Measurements from ENCODE around the gene DENND2A. TPM values are rescaled to one million over a fixed set of nuclear protein-coding genes. Genes with fewer than 3 reads are reported as not detected.
A peak's percentile ranks its signal among the peaks of the same experiment; 100 is the strongest.
"Not testable (repeated sequence)": the region's sequence is repeated elsewhere in the genome, so short reads cannot be mapped to it uniquely, and the experiment has no call there.

DENND2A gene, protein sequence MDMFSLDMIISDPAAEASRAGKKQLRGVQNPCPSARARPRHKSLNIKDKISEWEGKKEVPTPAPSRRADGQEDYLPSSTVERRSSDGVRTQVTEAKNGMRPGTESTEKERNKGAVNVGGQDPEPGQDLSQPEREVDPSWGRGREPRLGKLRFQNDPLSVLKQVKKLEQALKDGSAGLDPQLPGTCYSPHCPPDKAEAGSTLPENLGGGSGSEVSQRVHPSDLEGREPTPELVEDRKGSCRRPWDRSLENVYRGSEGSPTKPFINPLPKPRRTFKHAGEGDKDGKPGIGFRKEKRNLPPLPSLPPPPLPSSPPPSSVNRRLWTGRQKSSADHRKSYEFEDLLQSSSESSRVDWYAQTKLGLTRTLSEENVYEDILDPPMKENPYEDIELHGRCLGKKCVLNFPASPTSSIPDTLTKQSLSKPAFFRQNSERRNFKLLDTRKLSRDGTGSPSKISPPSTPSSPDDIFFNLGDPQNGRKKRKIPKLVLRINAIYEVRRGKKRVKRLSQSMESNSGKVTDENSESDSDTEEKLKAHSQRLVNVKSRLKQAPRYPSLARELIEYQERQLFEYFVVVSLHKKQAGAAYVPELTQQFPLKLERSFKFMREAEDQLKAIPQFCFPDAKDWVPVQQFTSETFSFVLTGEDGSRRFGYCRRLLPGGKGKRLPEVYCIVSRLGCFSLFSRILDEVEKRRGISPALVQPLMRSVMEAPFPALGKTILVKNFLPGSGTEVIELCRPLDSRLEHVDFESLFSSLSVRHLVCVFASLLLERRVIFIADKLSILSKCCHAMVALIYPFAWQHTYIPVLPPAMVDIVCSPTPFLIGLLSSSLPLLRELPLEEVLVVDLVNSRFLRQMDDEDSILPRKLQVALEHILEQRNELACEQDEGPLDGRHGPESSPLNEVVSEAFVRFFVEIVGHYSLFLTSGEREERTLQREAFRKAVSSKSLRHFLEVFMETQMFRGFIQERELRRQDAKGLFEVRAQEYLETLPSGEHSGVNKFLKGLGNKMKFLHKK
- 14.9 TPM for total RNA-seq

DNA sequence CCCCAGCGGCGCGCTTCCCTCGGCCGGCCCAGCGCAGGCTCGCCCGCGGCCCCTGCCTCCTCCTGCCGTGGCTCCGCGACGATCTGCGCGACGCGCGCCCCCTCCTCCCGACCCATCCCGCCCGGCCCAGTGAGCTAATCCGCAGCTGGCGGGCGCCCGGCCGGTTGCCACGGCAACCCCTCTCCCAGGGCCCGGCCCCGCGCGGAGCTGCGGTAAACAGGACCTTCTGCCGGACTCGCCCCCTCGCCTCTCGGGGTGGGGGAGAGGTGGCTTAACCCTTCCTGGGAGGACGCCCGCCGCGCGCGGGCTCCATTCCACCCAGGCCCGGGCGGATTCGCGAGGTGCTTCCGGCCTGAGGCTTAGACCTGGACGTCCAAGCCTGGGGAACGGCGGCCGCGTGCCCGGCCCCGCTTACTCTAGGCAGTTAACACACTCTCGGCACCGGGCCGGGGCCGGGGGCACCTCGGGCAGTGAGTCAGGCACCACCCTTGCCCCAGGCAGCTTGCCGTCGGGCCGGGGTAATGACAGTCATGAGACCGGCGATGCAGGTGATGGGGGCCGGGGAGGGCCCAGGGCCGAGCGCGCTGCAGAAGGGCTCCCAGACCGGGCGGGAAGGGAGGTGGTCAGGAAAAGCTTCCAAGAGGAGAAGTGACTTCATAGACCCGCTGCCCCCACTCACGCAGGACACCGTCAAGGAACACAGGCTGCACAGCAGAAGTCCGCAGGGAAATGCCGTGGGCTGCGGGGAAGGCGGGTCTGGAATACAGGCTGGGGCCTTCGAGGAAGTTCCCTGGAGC lies at the start of gene DENND2A:
Gene DENND2A, minus strand, starts transcription at position 87 of the 797 bp plus-strand sequence. CDS start 38,416 bp downstream, outside the sequence.
- no peak for DNase-seq (ENCODE audit: low spot score)

DNA sequence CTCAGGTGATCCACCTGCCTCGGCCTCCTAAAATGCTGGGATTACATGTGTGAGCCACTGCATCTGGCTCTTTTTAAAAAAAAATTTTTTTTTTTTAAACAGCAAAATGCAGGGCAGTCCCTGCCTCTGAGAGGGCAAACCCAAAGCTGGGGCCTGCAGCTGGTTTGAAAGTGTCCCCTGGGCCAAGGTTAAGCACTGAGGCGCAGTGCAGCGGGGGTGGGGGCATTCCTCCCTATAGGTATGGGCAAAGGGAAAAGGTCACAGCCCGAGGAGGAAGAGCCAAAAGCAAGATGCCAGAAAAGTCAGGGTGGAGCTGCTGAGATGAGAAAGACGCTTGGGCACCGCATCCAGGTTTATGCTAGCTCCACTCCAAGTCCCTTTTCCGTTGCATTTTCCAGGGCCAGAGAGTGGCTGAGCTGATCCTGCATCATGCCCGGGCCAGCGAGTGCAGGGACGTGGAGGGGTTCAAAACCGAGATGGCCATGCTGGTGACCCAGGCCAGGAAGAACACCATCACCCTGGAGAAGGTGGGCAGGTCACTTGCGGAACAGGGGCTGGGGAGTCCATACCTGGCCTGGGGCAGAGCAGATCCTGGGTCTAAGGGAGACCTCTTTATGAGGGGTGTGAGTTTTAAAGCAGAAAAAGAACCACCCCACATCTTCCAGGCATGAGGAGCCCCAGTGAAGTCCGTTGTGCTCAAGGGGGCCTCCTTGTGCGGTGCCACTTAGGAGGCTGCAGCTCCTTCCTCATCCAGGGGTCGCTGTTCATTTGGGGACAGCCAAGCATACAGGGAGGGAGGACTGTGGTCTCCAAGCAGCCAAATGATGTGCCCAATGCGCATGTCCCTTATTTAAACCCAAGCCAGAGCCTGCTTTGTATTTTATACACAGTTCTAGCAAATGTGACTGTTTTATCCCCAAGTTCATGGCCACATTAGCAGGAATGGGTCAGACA lies 48.9 kb upstream of the DENND2A start:
- peak; percentile 6 for DNase-seq (ENCODE audit: low spot score)

DNA sequence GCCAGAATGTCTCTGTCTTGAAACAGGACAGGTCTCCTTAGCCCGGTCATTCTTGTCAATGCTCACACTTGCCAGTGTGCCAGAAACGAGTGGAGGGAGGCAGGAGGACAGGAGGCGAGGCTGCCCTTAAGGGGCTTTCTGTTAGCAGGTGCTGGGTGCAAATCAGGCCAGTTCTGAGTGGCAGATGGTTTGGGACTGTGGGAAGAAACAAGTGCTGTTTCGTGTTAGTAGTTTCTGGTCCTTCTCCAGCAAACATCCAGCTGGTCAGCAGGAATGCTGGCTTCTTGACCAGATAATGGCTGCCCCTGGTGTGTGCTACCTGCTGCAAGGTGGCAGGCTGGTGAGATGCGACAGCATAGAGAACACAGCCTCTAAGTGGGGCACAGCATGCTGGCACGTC lies 47.7 kb upstream of the DENND2A start:
- no peak for DNase-seq (ENCODE audit: low spot score)

- DNase-seq (ENCODE audit: low spot score) = no peak
These were observed 46.3 kb upstream of the DENND2A start for GRCh38 chr7:140686921-140687320.

GRCh38 chr7:140685407-140686087 lies 44.9 kb upstream of the DENND2A start:
- DNase-seq (ENCODE audit: low spot score) = no peak

DNA sequence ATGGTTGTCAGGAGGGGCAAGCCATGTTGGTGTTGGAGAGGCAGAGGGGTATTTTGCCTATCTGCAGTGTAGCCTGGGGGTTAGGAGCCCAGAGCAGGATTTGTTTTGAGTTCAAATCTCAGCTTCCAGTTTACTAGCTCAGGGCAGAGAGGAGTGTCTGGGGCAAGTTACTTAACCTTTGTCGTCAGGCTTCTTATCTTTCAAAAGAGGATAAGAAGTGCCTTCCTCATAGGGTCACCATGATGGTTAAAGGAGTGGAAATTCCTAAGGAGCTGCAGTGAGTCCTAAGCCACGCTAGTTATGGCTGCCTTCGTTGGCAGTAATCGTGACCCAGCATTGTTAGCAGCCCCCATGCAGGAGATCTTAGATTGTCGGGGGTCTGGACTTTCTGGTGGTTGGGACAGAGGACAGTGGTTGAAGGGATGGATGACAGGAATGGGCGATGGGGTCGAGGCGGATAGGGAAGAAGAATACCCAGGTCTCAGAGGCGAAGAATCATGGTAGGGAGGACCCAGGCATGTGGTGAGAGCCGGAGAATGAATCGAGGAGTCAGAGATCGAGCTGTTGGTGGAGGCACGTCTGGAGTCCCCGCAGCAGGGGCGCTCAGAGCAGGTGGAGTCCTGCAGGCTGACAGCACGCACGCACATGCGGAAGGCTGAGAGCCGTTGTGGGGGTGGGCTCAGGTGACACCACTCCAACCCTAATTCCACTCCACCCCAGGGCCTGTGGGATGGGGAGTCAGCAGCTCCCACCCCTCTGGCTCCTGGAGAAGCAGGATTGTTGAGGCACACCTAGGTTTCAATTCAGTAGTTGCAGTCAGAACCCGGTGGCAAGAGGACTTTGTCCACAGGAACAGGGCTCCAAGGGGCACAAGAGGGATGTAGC lies 43.7 kb upstream of the DENND2A start:
- no peak for DNase-seq (ENCODE audit: low spot score)

GRCh38 chr7:140683657-140684056 lies 43.0 kb upstream of the DENND2A start:
- no peak for DNase-seq (ENCODE audit: low spot score)

DNA sequence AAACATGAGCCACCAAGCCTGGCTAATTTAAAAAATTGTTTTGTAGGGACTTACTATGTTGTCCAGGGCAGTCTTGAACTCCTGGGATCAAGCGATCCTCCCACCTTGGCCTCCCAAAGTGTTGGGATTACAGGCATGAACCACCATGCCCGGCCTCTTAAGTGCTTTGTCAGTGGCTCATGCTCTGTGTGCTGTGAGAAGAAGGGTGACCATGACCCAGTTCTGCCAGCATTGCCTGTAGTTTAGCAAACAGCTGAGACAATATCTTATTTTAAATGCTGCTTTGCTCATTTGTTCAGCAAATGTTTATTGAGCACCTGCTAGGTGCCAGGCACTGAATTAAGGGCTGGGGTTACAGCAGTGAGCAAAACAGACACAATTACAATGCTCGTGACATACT lies 41.2 kb upstream of the DENND2A start:
- DNase-seq (ENCODE audit: low spot score) = no peak

- DNase-seq (ENCODE audit: low spot score) = no peak
These were observed 40.3 kb upstream of the DENND2A start for GRCh38 chr7:140680886-140681285.

DNA sequence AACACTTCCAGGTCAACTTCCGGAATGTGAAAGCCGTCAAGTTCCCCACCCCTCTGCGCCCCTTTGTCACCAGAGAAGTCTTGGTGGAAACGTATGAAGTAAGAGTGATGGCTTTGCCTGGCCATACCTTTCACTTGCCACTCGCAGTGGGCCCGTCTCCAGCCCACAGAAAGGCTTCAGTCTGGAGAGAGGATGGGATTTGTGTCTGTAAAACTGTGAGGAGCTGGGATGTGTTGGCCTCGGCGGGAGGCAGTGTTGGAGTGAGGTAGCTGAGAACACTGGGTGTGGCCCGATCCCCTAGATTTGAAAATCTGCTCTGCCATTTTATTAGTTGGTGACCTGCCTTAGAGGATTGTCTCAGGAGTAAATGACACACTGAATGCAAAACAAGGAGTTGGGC lies 38.6 kb upstream of the DENND2A start:
- no peak for DNase-seq (ENCODE audit: low spot score)

GRCh38 chr7:140678816-140679130 lies 38.2 kb upstream of the DENND2A start:
- no peak for DNase-seq (ENCODE audit: low spot score)

GRCh38 chr7:140678081-140678815 lies 37.6 kb upstream of the DENND2A start:
- no peak for DNase-seq (ENCODE audit: low spot score)

- no peak for DNase-seq (ENCODE audit: low spot score)
These were observed 36.9 kb upstream of the DENND2A start for GRCh38 chr7:140677496-140677895.

GRCh38 chr7:140676956-140677355 lies 36.3 kb upstream of the DENND2A start:
- not testable (repeated sequence) for DNase-seq (ENCODE audit: low spot score)

DNA sequence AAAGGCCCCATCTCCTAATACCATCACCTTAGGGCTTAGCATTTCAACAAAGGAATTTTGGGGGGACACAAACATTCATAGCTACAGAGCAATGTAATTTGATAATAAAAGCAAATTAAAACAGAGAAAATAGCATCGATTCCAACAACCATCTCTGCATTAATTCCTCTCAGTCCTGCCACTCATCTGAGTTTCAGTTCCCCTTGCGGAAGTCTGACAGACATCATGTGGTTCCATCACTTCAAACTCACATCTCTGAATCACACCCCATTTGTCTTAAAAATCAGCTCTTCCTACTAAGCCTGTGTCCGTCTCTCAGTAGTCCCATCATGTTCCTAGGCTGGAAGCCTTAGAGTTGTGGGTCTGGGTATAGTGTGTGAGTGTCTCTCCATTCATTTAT lies 35.7 kb upstream of the DENND2A start:
- DNase-seq (ENCODE audit: low spot score) = no peak

GRCh38 chr7:140675726-140676125 lies 35.1 kb upstream of the DENND2A start:
- DNase-seq (ENCODE audit: low spot score) = no peak

DNA sequence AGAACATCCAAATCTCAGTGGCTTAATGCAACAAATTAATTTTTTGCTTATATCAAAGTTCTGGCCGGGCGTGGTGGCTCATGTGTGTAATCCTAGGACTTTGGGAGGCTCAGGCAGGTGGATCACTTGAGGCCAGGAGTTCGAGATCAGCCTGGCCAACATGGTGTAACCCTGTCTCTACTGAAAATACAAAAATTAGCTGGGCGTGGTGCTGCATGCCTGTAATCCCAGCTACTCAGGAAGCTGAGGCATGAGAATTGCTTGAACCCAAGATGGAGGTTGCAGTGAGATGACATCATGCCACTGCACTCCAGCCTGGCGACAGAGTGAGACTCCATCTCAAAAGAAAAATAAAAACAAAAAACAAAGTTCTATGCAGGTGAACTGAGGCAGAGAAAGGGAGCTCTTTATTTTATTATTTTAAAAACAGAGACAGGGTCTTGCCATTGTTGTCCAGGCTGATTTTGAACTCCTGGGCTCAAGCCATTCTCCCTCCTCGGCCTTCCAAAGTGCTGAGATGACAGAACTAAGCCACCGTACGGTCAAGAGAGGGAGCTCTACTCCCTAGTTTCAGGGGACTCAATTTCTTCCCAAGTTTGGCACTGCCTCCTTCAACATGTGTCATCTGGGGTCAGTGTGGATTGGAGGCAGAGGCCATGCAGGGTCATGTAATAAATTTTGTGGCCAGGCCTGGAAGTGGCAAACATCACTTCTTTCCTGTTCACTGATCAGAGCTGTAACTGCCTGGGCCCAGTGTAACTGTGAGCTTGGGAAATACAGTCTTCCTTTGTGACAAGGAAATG lies 34.5 kb upstream of the DENND2A start:
- no peak for DNase-seq (ENCODE audit: low spot score)

All from ureter (tissue), 1 donor.